IMR-90 (cell line): ENCODE data around the gene PRDM12. TPM values are rescaled to one million over a fixed set of nuclear protein-coding genes. Genes with fewer than 3 reads are reported as not detected.

Experiments used
- ATAC-seq: fragments of 200-7000 bp; cut with Tn5 transposase; 2 replicates; pipeline ENCODE4 v1.9.1; 2020; ENCODE audit warnings: low read depth, mild to moderate bottlenecking, moderate library complexity
- BruUV-seq: library from RNA; stranded (reverse); fragments of 400-500 nt; replicated peaks from 2 replicates; lab custom pipeline; 2021; lab: Mats Ljungman, UMichigan
- CTCF ChIA-PET: fragments of 300-600 bp; formaldehyde crosslinking; extraction: SDS; loops from one replicate; lab custom pipeline; 2021; ENCODE audit warnings: antibody characterized with exemption; lab: Yijun Ruan, JAX
- POLR2A ChIA-PET: fragments of 300-600 bp; sonication (Branson Sonifier 250); formaldehyde crosslinking; loops from one replicate; lab custom pipeline; 2022; ENCODE audit warnings: antibody characterized with exemption; ENCODE audit not compliant: unreplicated experiment; lab: Charles Lee
- DNase-seq: peaks from one replicate; pipeline ENCODE4 v3.0.0; 2013
- H2AFZ ChIP-seq: replicated peaks from 2 replicates; pipeline ENCODE3; 2013; ENCODE audit warnings: low read length, mild to moderate bottlenecking; ENCODE audit not compliant: poor library complexity
- H2AK5ac ChIP-seq: 2 replicates; pipeline ENCODE4 v1.6.1; 2013; ENCODE audit warnings: low read depth, low read length, inconsistent platforms
- H2AK9ac ChIP-seq: replicated peaks from 2 replicates; pipeline ENCODE3; 2013; ENCODE audit warnings: mild to moderate bottlenecking, low read depth, low read length, moderate library complexity; ENCODE audit not compliant: poor library complexity
- H2BK120ac ChIP-seq: 2 replicates; pipeline ENCODE4 v1.6.1; 2013; ENCODE audit warnings: low read depth, low read length, inconsistent platforms
- H2BK15ac ChIP-seq: 3 replicates; pipeline ENCODE4 v1.6.1; 2013; ENCODE audit warnings: low read depth, low read length, inconsistent platforms
- H2BK20ac ChIP-seq: 2 replicates; pipeline ENCODE4 v1.6.1; 2013; ENCODE audit warnings: low read depth, mild to moderate bottlenecking, inconsistent platforms, low read length, moderate library complexity
- H2BK5ac ChIP-seq: 2 replicates; pipeline ENCODE4 v1.6.1; 2013; ENCODE audit warnings: mild to moderate bottlenecking, low read depth, low read length, inconsistent platforms; ENCODE audit not compliant: poor library complexity, severe bottlenecking
- H3K14ac ChIP-seq: replicated peaks from 2 replicates; pipeline ENCODE4 v1.6.1; 2013; ENCODE audit warnings: low read depth, low read length, inconsistent platforms
- H3K18ac ChIP-seq: 2 replicates; pipeline ENCODE4 v1.6.1; 2013; ENCODE audit warnings: low read depth, low read length, control low read depth
- H3K23ac ChIP-seq: 2 replicates; pipeline ENCODE4 v1.6.1; 2013; ENCODE audit warnings: low read depth, low read length, inconsistent platforms
- H3K27ac ChIP-seq: 2 replicates; pipeline ENCODE4 v1.5.1; 2013; ENCODE audit warnings: mild to moderate bottlenecking, control low read depth, low read length; ENCODE audit not compliant: insufficient read depth
- H3K27me3 ChIP-seq: 2 replicates; pipeline ENCODE4 v1.6.1; 2013; ENCODE audit warnings: low read length; ENCODE audit not compliant: control insufficient read depth, insufficient read depth
- H3K36me3 ChIP-seq: 2 replicates; pipeline ENCODE4 v1.6.1; 2013; ENCODE audit warnings: low read length, mixed read lengths; ENCODE audit not compliant: control insufficient read depth, insufficient read depth
- H3K4ac ChIP-seq: 2 replicates; pipeline ENCODE4 v1.6.1; 2013; ENCODE audit warnings: low read depth, low read length, inconsistent platforms
- H3K4me1 ChIP-seq: 2 replicates; pipeline ENCODE4 v1.6.1; 2013; ENCODE audit warnings: low read length, mixed read lengths; ENCODE audit not compliant: control insufficient read depth, insufficient read depth
- H3K4me2 ChIP-seq: 2 replicates; pipeline ENCODE4 v1.6.1; 2013; ENCODE audit warnings: low read depth, mild to moderate bottlenecking, control low read depth, low read length, moderate library complexity
- H3K4me3 ChIP-seq: 2 replicates; pipeline ENCODE4 v1.5.1; 2013; ENCODE audit warnings: low read depth, mild to moderate bottlenecking, control low read depth, low read length, moderate library complexity; ENCODE audit not compliant: insufficient read depth
- H3K56ac ChIP-seq: 2 replicates; pipeline ENCODE4 v1.6.1; 2013; ENCODE audit warnings: low read length, inconsistent platforms; ENCODE audit not compliant: insufficient read depth; ENCODE audit errors: extremely low read depth
- H3K79me1 ChIP-seq, 2 experiments: 2 replicates each; pipeline ENCODE4 v1.6.1; 2013; ENCODE audit warnings: low read length in 2 of 2, inconsistent platforms in 1 of 2, low read depth in 1 of 2
- H3K9ac ChIP-seq: 2 replicates; pipeline ENCODE4 v1.6.1; 2013; ENCODE audit warnings: low read depth, low read length, control low read depth
- H3K9me1 ChIP-seq: 2 replicates; pipeline ENCODE4 v1.6.1; 2013; ENCODE audit warnings: low read length, inconsistent platforms; ENCODE audit not compliant: insufficient read depth
- H3K9me3 ChIP-seq: 2 replicates; pipeline ENCODE4 v1.6.1; 2013; ENCODE audit warnings: low read length; ENCODE audit not compliant: control insufficient read depth, insufficient read depth
- H4K20me1 ChIP-seq: 2 replicates; pipeline ENCODE4 v1.6.1; 2013; ENCODE audit warnings: low read length, inconsistent platforms; ENCODE audit not compliant: insufficient read depth
- H4K5ac ChIP-seq: 2 replicates; pipeline ENCODE4 v1.6.1; 2013; ENCODE audit warnings: mild to moderate bottlenecking, low read depth, low read length, control low read depth
- H4K8ac ChIP-seq, 2 experiments: 2 replicates each; pipeline ENCODE4 v1.6.1; 2013; ENCODE audit warnings: low read depth in 2 of 2, low read length in 2 of 2, control low read depth in 1 of 2, inconsistent platforms in 1 of 2
- H4K91ac ChIP-seq: 2 replicates; pipeline ENCODE4 v1.6.1; 2013; ENCODE audit warnings: low read depth, low read length, inconsistent platforms; ENCODE audit not compliant: insufficient read depth
- BHLHE40 ChIP-seq: fragments of 150-350 bp; IDR thresholded peaks from 2 replicates; pipeline ENCODE4 v1.6.1; 2016; ENCODE audit warnings: mild to moderate bottlenecking, low read depth, low read length
- CEBPB ChIP-seq: IDR thresholded peaks from 2 replicates; pipeline ENCODE4 v1.6.1; 2012; ENCODE audit warnings: low read depth, low read length, improper control_type of control experiment
- CTCF ChIP-seq: conservative IDR thresholded peaks from 2 replicates; pipeline ENCODE4 v1.5.1; 2012; ENCODE audit warnings: mild to moderate bottlenecking, low read depth, low read length, improper control_type of control experiment
- ELK1 ChIP-seq: fragments of 150-350 bp; IDR thresholded peaks from 2 replicates; pipeline ENCODE4 v1.6.1; 2016; ENCODE audit warnings: low read depth, mild to moderate bottlenecking, low read length, moderate library complexity, borderline replicate concordance
- MXI1 ChIP-seq: IDR thresholded peaks from 2 replicates; pipeline ENCODE4 v1.6.1; 2012; ENCODE audit warnings: low read depth, mild to moderate bottlenecking, low read length, moderate library complexity, borderline replicate concordance
- NFE2L2 ChIP-seq: fragments of 150-350 bp; IDR thresholded peaks from 2 replicates; pipeline ENCODE4 v1.6.1; 2016; ENCODE audit warnings: low read depth, mild to moderate bottlenecking, low read length
- RAD21 ChIP-seq: IDR thresholded peaks from 2 replicates; pipeline ENCODE4 v1.6.1; 2012; ENCODE audit warnings: low read length, improper control_type of control experiment
- WGBS, 2 experiments: methylation state at CpG; one replicate each; pipeline versions ENCODE4 v1.1.5 to v1.1.7; 2013; ENCODE audit warnings: missing lambda C conversion rate in 2 of 2; ENCODE audit not compliant: insufficient read length in 1 of 2; ENCODE audit errors: extremely low coverage in 2 of 2; 5-methylcytosine and 5-hydroxymethylcytosine counted together
- dilution Hi-C: fragments of 300-500 bp; cut with HindIII; formaldehyde crosslinking; loops from one replicate; pipeline ENCODE4 v1.14.3; 2018; ENCODE audit warnings: low sequenced_read_pairs; ENCODE audit not compliant: unreplicated experiment
- in situ Hi-C: fragments of 300-500 bp; cut with MboI; formaldehyde crosslinking; loops from 3 replicates; pipeline ENCODE4 v1.14.3; 2019; ENCODE audit warnings: low sequenced_read_pairs, inconsistent platforms, mixed read lengths
- intact Hi-C: fragments of 100-400 bp; cut with micrococcal nuclease; formaldehyde crosslinking; loops from 2 replicates; pipeline ENCODE4 v1.10.0; 2022
- polyA plus RNA-seq, 3 experiments: library from polyadenylated mRNA; depleted of rRNA; stranded (reverse); fragments of >200 nt; gene quantifications; 2 replicates each; pipeline ENCODE4 v1.2.3, GENCODE V29; 2012; ENCODE audit warnings: low replicate concordance in 1 of 3
- total RNA-seq: library from RNA; depleted of rRNA; stranded (reverse); fragments of >200 nt; gene quantifications from 2 replicates; pipeline ENCODE4 v1.2.3, GENCODE V29; 2012
- TF ChIP-seq, protein P1 (sequence below): fragments of 150-350 bp; IDR thresholded peaks from 2 replicates; pipeline ENCODE4 v1.6.1; 2017; ENCODE audit warnings: mild to moderate bottlenecking, antibody characterized with exemption, low read length, low read depth

Gene PRDM12
- total and polyA plus RNA-seq, 2 of the 4 experiments (the other 2 are of a cell fraction) = not detected

DNA sequence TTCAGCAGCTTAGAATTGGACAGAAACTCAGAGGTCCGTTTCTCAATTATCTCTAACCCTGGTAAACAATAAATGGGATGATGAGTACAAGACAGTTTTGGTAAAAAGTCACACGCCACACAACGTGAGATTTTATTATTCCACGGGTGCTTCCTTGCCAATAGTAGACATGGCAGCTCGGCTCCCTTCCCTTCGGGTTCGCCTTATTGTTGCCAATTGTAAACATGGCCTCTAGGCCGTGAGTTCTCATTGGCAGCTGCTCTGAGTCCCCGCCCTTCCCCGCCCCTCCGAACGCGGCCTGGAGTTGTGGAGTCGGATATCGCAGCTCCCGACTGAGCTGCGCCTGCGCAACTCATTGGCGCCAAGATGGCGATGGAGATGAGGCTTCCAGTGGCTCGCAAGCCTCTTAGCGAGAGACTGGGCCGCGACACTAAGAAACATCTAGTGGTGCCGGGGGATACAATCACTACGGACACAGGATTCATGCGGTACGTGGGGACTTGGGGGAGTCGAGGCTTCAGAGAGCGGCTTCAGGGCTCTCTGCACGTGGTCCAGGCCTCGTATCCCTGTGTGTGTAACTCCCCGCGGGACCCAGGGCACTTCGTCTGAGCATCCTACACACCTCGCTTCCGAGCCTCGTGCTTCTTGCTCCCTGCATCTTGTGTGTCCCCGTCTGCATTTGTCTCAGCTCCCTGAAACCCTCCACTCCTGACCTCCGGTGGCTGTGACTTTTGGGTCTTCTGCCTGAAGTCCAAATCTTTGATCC is 29.2 kb downstream of the PRDM12 start, which contains the start of gene EXOSC2 (continued):
- no peak for TF ChIP-seq CTCF

GRCh38 chr9:130694205-130694604 is 29.8 kb downstream of the PRDM12 start:
- intact Hi-C loops = no loop called here
- ATAC-seq (no peak), DNase-seq (no peak)
- Histone ChIP-seq H2BK5ac (peak overlapping the region; percentile 72), H3K14ac (peak overlapping the region; percentile 98), H2AK9ac (peak overlapping the region; percentile 94), H3K9me3 (no peaks in the 10 kb centered on the region), H4K8ac (peak overlapping the region; percentile 27 to 87), H3K27me3 (no peaks in the 10 kb centered on the region), H3K4me2 (peak overlapping the region; percentile 93), H3K4ac (peak overlapping the region; percentile 83), H4K5ac (peak overlapping the region; percentile 33; the same call in 1 of the 2 replicates), H3K79me1 (peaks cover 24 to 45% of the 10 kb centered on the region in 2 experiments), H2AK5ac (peak overlapping the region; percentile 89), H3K56ac (peak overlapping the region; percentile 62), H3K9me1 (peaks cover 20% of the 10 kb centered on the region), H2AFZ (peak overlapping the region; percentile 95), H3K36me3 (peaks cover 22% of the 10 kb centered on the region), H3K4me3 (peak overlapping the region; percentile 66), H4K91ac (peak overlapping the region; percentile 79; the same call in 1 of the 2 replicates), H4K20me1 (peaks cover 16% of the 10 kb centered on the region), H3K18ac (no peak overlapping the region), H2BK15ac (no peak overlapping the region), H3K4me1 (peaks cover 8% of the 10 kb centered on the region), H3K9ac (peak overlapping the region; percentile 88), H3K27ac (peak overlapping the region; percentile 78), H3K23ac (peak overlapping the region; percentile 84), H2BK120ac (no peak overlapping the region), H2BK20ac (no peak overlapping the region)
- WGBS, 2 experiments = no CpG with 5 or more reads among the region's 8 CpGs
- dilution Hi-C loops = no loop called here
- in situ Hi-C loops = no loop called here
- ChIA-PET CTCF (no interaction called here), POLR2A (no interaction called here)
- TSS peak; percentile 65 for BruUV-seq
- no peak for TF ChIP-seq RAD21
- TF ChIP-seq, protein P1, sequence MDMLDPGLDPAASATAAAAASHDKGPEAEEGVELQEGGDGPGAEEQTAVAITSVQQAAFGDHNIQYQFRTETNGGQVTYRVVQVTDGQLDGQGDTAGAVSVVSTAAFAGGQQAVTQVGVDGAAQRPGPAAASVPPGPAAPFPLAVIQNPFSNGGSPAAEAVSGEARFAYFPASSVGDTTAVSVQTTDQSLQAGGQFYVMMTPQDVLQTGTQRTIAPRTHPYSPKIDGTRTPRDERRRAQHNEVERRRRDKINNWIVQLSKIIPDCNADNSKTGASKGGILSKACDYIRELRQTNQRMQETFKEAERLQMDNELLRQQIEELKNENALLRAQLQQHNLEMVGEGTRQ = no peak
- TF ChIP-seq NFE2L2 = no peak
- TF ChIP-seq ELK1 = no peak
- TF ChIP-seq MXI1 = no peak
- no peak for TF ChIP-seq BHLHE40
- no peak for TF ChIP-seq CTCF
- TF ChIP-seq CEBPB = no peak
